Measurements from ENCODE around the gene CLSTN2. TPM values are rescaled to one million over a fixed set of nuclear protein-coding genes. Genes with fewer than 3 reads are reported as not detected.

Gene CLSTN2
- total and polyA plus RNA-seq, 2 of the 4 experiments (the other 2 are of a cell fraction): under 0.01 to 0.07 TPM

GRCh38 chr3:140420621-140421357, 485.8 kb downstream of the CLSTN2 start:
- no CpG with 5 or more reads among the region's 9 CpGs for WGBS, 2 experiments (ENCODE audit: extremely low coverage in 2 of 2, insufficient read length in 1 of 2)
- Histone ChIP-seq H3K9me1 (ENCODE audit: insufficient read depth, low read length) (no peaks in the 10 kb centered on the region), H2AFZ (replicated peaks; ENCODE audit: low read length, poor library complexity) (no peak overlapping the region), H4K5ac (ENCODE audit: low read depth, low read length) (no peak overlapping the region), H3K27me3 (ENCODE audit: control insufficient read depth, insufficient read depth, low read length) (no peaks in the 10 kb centered on the region), H3K4me2 (ENCODE audit: low read depth, low read length) (peak overlapping the region; percentile 13; the same call in 1 of the 2 replicates), H4K8ac (ENCODE audit: low read depth in 2 of 2, low read length in 2 of 2) (no peak overlapping the region), H3K23ac (ENCODE audit: low read depth, low read length) (no peak overlapping the region), H4K91ac (ENCODE audit: insufficient read depth, low read depth, low read length) (no peak overlapping the region), H2BK120ac (ENCODE audit: low read depth, low read length) (no peak overlapping the region), H3K4ac (ENCODE audit: low read depth, low read length) (0 out of 2 replicates have a peak overlapping the region, but pooled peaks have one; percentile 13), H3K36me3 (ENCODE audit: control insufficient read depth, insufficient read depth, low read length) (no peaks in the 10 kb centered on the region), H2AK5ac (ENCODE audit: low read depth, low read length) (no peak overlapping the region), H3K56ac (ENCODE audit: extremely low read depth, insufficient read depth, low read length) (no peak overlapping the region), H2BK20ac (ENCODE audit: low read depth, low read length) (no peak overlapping the region), H4K20me1 (ENCODE audit: insufficient read depth, low read length) (no peaks in the 10 kb centered on the region), H2BK15ac (ENCODE audit: low read depth, low read length) (no peak overlapping the region), H3K4me3 (ENCODE audit: insufficient read depth, low read depth, low read length) (no peak overlapping the region), H2BK5ac (ENCODE audit: low read depth, low read length, poor library complexity, severe bottlenecking) (no peak overlapping the region), H3K4me1 (ENCODE audit: control insufficient read depth, insufficient read depth, low read length) (no peaks in the 10 kb centered on the region; the same call in 1 of the 2 replicates), H3K27ac (ENCODE audit: insufficient read depth, low read length) (no peak overlapping the region), H3K14ac (replicated peaks; ENCODE audit: low read depth, low read length) (no peak overlapping the region), H2AK9ac (replicated peaks; ENCODE audit: low read depth, low read length, poor library complexity) (no peak overlapping the region), H3K18ac (ENCODE audit: low read depth, low read length) (no peak overlapping the region), H3K9me3 (ENCODE audit: control insufficient read depth, insufficient read depth, low read length) (no peaks in the 10 kb centered on the region), H3K79me1 (ENCODE audit: low read depth in 1 of 2, low read length in 2 of 2) (no peaks in the 10 kb centered on the region), H3K9ac (ENCODE audit: low read depth, low read length) (no peak overlapping the region)
- BruUV-seq (replicated peaks): no TSS peak
- in situ Hi-C loops (cut with MboI; ENCODE audit: low sequenced_read_pairs) (no loop called here), dilution Hi-C loops (cut with HindIII; ENCODE audit: low sequenced_read_pairs, unreplicated experiment) (no loop called here), intact Hi-C loops (cut with micrococcal nuclease) (no loop called here)
- ATAC-seq (ENCODE audit: low read depth) (no peak; the same call in 1 of the 2 replicates), DNase-seq (peak; percentile 32)
- ChIA-PET POLR2A (ENCODE audit: unreplicated experiment) (no interaction called here), CTCF (no interaction called here)
- TF ChIP-seq RAD21 (IDR thresholded peaks at IDR 0.05; ENCODE audit: low read length) (no peak), MAZ (IDR thresholded peaks at IDR 0.05; ENCODE audit: borderline replicate concordance, low read depth, low read length) (no peak), MAFK (IDR thresholded peaks at IDR 0.05; ENCODE audit: low read depth, low read length) (no peak), POLR2A (IDR thresholded peaks at IDR 0.05; ENCODE audit: low read depth, low read length) (no peak), USF2 (IDR thresholded peaks at IDR 0.05; ENCODE audit: low read depth, low read length) (no peak), RFX5 (IDR thresholded peaks at IDR 0.05; ENCODE audit: low read depth, low read length) (no peak), RCOR1 (IDR thresholded peaks at IDR 0.05; ENCODE audit: insufficient replicate concordance, low read length) (no peak), SMC3 (IDR thresholded peaks at IDR 0.05; ENCODE audit: low read depth, low read length) (no peak), CHD1 (IDR thresholded peaks at IDR 0.05; ENCODE audit: low read depth, low read length) (no peak), ELK1 (IDR thresholded peaks at IDR 0.05; ENCODE audit: borderline replicate concordance, low read depth, low read length) (no peak), FOS (IDR thresholded peaks at IDR 0.05; ENCODE audit: low read depth, low read length) (no peak), CEBPB (IDR thresholded peaks at IDR 0.05; ENCODE audit: low read depth, low read length) (no peak)

Measured in IMR-90 (cell line).